GM23338 (cell line): Measurements from ENCODE around the gene TEX53.

Experiments
- EZH2 ChIP-seq: fragments of 200-600 bp; sonication (generic); IDR thresholded peaks from one replicate; pipeline ENCODE4 v1.8.0; 2017; ENCODE audit warnings: antibody characterized with exemption, mild to moderate bottlenecking, low read depth; ENCODE audit not compliant: unreplicated experiment
- NANOG ChIP-seq: IDR thresholded peaks from 2 replicates; pipeline ENCODE4 v1.6.1; 2016; ENCODE audit warnings: antibody characterized with exemption, borderline replicate concordance
- TF ChIP-seq, protein P1 (sequence below), 2 experiments: fragments of 200-600 bp in 1 of 2; sonication (generic) in 1 of 2; conservative IDR thresholded peaks; 2 replicates each; pipeline versions ENCODE4 v1.5.1 to v1.6.1; 2016 to 2017; ENCODE audit warnings: antibody characterized with exemption in 2 of 2, low read depth in 2 of 2, mild to moderate bottlenecking in 2 of 2, moderate library complexity in 1 of 2

DNA sequence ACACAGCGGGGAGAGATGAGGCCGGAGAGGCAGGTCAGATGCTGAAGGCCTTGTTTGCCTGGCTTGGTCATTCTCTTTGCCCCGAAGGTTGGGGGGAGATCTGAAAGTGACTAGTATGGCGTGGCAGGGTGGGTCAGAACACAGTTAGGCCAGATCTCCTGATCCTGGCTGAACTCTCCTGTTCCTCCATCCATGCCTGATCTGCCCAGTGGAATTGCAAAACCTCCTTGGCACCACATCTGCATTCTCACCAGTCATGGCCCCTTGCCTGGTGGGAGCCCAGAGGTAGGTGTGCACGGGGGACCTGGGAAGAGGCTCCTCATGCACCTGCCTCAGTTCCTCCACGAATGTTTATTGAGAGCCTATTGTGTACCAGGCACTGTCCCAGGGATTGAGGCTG, 23.2 kb downstream of the TEX53 start:
- TF ChIP-seq EZH2: no peak
- TF ChIP-seq, protein P1, sequence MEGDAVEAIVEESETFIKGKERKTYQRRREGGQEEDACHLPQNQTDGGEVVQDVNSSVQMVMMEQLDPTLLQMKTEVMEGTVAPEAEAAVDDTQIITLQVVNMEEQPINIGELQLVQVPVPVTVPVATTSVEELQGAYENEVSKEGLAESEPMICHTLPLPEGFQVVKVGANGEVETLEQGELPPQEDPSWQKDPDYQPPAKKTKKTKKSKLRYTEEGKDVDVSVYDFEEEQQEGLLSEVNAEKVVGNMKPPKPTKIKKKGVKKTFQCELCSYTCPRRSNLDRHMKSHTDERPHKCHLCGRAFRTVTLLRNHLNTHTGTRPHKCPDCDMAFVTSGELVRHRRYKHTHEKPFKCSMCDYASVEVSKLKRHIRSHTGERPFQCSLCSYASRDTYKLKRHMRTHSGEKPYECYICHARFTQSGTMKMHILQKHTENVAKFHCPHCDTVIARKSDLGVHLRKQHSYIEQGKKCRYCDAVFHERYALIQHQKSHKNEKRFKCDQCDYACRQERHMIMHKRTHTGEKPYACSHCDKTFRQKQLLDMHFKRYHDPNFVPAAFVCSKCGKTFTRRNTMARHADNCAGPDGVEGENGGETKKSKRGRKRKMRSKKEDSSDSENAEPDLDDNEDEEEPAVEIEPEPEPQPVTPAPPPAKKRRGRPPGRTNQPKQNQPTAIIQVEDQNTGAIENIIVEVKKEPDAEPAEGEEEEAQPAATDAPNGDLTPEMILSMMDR (conservative IDR thresholded peaks at IDR 0.05; ENCODE audit: low read depth in 2 of 2): no peak
- TF ChIP-seq NANOG: no peak
